NCI-H2081 treated with DMSO at 0.1 percent for 48 hours (cell line): ENCODE data around the gene IL4R.
"Not testable (repeated sequence)": the region's sequence is repeated elsewhere in the genome, so short reads cannot be mapped to it uniquely, and the experiment has no call there.

Source experiments
- DNase-seq: peaks from one replicate; lab custom pipeline; 2025; lab: John Stamatoyannopoulos, UW

IL4R gene

GRCh38 chr16:27381974-27382855 lies 68.4 kb downstream of the IL4R start:
- no peak for DNase-seq

- no peak for DNase-seq
These were observed 69.9 kb downstream of the IL4R start for GRCh38 chr16:27383556-27384243.

DNA sequence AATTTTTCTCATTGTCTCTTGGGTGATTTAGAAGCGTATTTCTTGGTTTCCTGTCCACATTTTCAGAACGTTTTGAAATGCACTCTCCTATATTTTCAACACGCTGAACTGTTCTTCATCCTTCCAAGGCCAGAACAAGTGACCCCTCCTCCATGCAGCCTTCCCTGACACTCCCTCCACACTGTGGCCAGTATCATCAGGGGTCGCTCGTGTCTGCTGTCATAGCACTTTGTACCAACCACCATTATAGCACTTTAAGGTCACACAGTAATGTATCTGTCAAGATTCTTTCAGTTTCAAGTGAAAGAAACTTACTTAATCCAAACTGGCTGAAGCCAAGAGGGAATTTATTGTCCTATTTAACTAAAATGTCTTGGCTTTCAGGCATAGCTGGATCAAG lies 70.7 kb downstream of the IL4R start:
- no peak for DNase-seq

- DNase-seq = no peak
These were observed 71.6 kb downstream of the IL4R start for GRCh38 chr16:27385398-27385797.

DNA sequence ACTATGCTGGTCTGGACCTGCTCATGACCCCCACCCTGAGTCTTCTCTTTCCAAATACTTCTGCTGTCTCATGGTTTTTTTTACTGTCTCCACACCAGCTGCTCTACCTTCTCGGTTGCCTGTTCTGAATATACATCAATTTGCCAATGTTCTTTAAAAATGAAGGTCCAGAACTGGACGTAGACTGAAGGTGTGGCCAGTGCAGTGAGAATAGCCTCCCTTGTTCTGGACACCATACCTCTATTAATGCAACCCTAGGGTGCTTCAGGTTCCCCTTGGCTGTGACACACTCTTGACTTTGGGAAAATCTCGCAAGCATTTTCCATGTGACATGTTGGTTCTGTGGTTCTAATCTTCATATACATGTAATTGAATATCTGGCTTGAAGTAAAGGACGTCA lies 72.9 kb downstream of the IL4R start:
- DNase-seq = no peak

DNA sequence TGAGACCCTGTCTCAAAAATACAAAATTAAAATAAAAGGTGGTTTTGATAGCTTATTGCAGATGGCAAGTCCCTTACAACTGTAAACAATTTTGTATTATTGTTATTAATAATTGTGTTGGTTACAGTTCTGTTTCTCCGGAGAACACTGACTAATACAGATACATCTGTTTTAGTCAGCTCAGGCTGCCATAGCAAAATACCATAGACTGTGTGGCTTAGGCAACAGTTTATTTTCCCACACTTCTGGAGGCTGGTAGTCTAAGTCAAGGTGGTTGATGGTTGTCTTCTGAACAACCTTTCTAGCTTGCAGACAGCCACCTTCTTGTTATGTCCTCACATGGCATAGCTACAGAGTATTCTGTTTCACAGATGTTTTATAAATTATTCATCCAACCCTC lies 74.0 kb downstream of the IL4R start:
- DNase-seq = no peak

GRCh38 chr16:27389272-27389961 lies 75.6 kb downstream of the IL4R start:
- DNase-seq = no peak

DNA sequence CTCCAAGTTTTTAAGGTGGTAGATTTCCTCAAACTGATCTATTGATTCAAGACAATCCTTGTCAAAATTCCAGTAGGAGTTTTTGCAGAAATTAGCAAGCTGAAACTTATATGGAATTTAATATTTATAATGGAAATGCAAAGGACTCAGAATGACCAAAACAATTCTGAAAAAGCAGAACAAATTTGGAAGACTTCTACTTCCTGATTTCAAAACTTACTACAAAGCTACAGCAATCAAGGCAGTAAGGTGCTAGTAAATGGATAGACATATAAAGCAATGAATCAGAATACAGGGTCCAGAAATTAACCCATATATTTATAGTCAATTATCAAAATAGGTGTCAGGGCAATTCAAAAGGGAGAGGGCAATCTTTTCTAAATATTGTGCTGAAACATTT lies 76.4 kb downstream of the IL4R start:
- no peak for DNase-seq

GRCh38 chr16:27392671-27393070 lies 78.9 kb downstream of the IL4R start:
- DNase-seq = no peak

DNA sequence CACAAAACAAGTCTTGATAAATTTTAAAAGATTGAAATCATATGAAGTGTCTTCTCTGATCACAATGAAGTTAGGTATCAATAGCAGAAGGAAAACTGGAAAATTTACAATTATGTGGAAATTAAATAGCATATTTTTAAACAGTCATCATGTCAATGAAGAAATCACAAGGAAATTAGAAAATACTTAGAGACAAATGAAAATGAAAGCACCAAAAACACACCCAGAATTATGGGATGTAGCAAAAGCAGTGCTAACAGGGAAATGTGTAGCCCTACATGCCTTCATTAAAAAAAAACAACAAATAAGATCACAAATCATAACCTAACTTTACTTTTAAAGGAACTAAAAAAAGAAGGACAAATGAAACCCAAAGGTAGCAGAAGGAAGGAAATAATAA lies 80.7 kb downstream of the IL4R start:
- DNase-seq = no peak

- DNase-seq = not testable (repeated sequence)
These were observed 84.6 kb downstream of the IL4R start for GRCh38 chr16:27398341-27398893.

DNA sequence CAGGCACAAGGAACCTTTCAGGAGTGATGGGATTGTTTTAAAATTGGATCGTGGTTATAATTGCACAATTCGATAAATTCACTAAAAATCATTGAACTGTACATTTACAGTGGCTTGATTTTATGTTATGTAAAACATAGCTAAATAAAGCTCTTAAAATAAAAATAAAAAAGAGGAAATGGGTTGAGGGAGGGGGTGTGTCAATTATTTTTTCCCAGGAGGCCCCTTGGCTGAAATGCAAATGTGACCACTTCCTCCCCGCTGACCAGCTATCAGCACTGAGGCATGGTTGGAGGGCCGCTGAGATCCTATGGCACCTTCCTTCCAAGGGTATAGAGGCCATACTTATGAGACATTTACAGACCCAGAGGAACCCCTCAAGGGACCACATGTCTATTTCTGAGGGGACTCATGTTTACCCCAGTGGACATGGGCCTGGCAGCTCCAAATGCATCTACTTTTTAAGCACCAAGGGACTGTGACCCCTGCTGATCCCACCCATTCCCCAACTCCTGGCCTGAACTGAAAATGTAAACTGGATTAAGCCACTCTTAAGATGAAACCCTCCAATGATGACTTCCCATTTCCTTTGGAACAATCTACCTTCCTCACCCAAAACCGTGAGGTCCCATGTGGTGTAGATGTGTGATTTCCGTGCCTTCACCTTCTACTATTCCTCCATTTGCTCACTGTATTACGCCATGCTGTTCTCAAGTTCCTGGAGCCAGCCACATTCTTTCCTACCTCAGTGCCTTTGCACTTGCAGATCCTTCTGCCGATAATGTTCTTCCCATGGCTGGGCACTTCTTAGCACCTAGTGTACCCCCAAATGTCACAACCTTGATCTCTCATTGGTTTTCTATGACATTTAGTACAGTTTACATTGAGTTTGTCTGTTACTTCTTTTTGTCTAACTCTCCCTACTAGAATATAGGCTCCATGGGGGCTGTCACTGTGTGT lies 85.4 kb downstream of the IL4R start:
- no peak for DNase-seq

- DNase-seq = no peak
These were observed 86.2 kb downstream of the IL4R start for GRCh38 chr16:27399969-27400368.

DNA sequence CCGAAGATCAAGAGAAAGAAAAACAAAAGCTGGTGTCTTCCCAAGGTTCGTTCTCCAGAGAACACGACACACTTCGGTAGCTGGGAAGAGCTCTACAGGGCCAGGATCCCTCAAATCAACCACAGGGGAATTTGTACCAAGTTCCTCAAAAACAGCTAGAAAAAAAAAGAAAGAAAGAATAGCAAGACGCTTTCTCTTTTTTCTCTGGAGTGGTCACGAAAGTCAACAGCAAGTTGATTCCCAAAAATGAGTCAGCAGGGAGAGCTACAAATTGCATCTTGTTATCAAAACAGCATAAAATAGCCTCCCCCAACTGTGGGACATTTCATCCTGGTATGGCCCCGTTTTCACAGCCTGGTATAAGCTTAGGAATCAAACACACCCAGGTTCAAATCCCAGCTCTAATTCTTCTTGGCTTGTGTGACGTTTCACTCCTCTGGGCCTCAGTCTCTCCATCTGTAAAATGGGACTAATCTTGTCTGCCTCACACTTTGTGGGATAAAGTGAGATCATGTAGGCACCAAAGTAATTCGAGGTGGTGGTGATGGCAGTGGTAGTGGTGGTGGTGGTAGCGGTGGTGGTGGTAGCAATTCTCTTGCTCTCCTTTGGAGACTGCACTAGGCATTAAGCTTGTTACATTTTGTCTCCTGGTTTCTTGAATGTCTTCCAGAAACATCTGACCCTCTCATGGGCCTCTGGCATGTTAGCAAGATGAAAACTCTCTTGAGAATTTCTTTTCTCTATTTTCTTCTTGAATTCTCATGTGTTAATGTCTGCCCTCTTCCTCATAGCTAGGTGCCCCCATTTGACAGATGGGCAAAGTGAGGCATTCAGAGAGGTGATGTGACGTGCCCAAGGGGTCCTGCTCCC lies 87.2 kb downstream of the IL4R start:
- no peak for DNase-seq

DNA sequence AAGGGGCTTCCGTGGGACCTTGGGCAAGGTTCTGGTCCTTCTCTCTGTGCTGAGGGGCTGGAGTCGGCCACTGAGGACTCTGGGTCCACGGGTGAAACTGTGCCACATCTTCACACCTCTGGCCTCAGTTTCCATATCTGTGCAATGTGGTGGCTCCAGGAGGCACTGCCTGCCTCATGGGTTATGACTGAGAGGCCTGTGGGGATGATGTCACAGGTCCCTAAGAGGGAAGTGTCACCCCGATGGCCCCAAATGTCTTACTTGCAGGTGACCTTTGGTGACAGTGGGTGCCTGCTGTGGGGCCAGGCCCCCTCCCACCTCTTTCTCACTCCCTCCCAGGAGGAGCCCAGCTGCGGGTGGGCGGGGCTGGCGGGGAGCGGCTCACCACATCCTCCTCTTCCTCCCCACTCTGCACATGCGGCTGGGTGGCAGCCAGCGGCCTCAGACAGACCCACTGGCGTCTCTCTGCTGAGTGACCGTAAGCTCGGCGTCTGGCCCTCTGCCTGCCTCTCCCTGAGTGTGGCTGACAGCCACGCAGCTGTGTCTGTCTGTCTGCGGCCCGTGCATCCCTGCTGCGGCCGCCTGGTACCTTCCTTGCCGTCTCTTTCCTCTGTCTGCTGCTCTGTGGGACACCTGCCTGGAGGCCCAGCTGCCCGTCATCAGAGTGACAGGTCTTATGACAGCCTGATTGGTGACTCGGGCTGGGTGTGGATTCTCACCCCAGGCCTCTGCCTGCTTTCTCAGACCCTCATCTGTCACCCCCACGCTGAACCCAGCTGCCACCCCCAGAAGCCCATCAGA lies 88.2 kb downstream of the IL4R start, which contains the start of gene IL21R:
IL21R (plus strand) TSS at position 407 of the 801 bp plus-strand sequence. CDS start 27,898 bp downstream, outside the sequence.
- no peak for DNase-seq

- DNase-seq = no peak
These were observed 88.8 kb downstream of the IL4R start for GRCh38 chr16:27402569-27402963.

- no peak for DNase-seq
These were observed 89.3 kb downstream of the IL4R start for GRCh38 chr16:27402964-27403600.

- no peak for DNase-seq
These were observed 89.8 kb downstream of the IL4R start for GRCh38 chr16:27403601-27403992.
